ENCODE results near the gene TSHZ2. TPM values are rescaled to one million over a fixed set of nuclear protein-coding genes. Genes with fewer than 3 reads are reported as not detected.

Gene TSHZ2
- total and polyA plus RNA-seq, 9 of the 15 experiments (the other 6 are each of a cell fraction or from before 2014, with no cell fraction given), result 0.03 to 0.20 (median 0.05) TPM; not detected in 4

GRCh38 chr20:53079261-53079691, 107.1 kb downstream of the TSHZ2 start (continued):
- no peak for TF ChIP-seq ZNF395 (CRISPR knock-in tag; IDR thresholded peaks at IDR 0.05)

GRCh38 chr20:53079828-53080686, 107.9 kb downstream of the TSHZ2 start:
- ChIA-PET POLR2A (interaction anchor here (0.6 kb wide), 1 partner anchor 860 kb away, joined by 4 read pairs; no protein-coding TSS in a partner anchor), CTCF (ENCODE audit: low intra/inter-chr PET ratio) (no interaction called here)
- FAIRE-seq, result no peak
- Histone ChIP-seq H3K27me3 (ENCODE audit: control insufficient read depth in 2 of 2, insufficient read depth in 2 of 2, low read length in 2 of 2) (peaks cover 9 to 10% of the 10 kb centered on the region in 2 experiments; a peak in 4 of 5 replicates), H3K9me3 (replicated peaks; ENCODE audit: control insufficient read depth, insufficient read depth, low read depth, low read length) (no peaks in the 10 kb centered on the region), H3K9ac (ENCODE audit: insufficient read depth in 1 of 2, low read depth in 2 of 2, low read length in 2 of 2) (no peak overlapping the region), H3K4me3 (no peak overlapping the region), H4K20me1 (replicated peaks; ENCODE audit: control insufficient read depth, insufficient read depth, low read length) (no peaks in the 10 kb centered on the region), H3K36me3 (ENCODE audit: control insufficient read depth, insufficient read depth, low read length) (no peaks in the 10 kb centered on the region), H2AFZ (ENCODE audit: low read depth, low read length) (no peak overlapping the region), H3K79me2 (ENCODE audit: control insufficient read depth, insufficient read depth, low read length) (no peaks in the 10 kb centered on the region), H3K4me1 (replicated peaks in 1 of 2; ENCODE audit: control insufficient read depth in 2 of 2, insufficient read depth in 2 of 2, low read length in 2 of 2) (no peaks in the 10 kb centered on the region), H3K27ac (ENCODE audit: extremely low read depth, low read depth, low read length) (no peak overlapping the region), H3K4me2 (ENCODE audit: insufficient read depth, low read length) (no peak overlapping the region), H3K9me1 (ENCODE audit: control insufficient read depth, insufficient read depth, low read length) (no peaks in the 10 kb centered on the region)
- BruUV-seq (replicated peaks), result no TSS peak
- under 1% methylated on average over 10 of the region's 10 CpGs for WGBS (ENCODE audit: insufficient coverage, low coverage, missing lambda C conversion rate)
- ATAC-seq, result no peak
- in situ Hi-C loops (cut with MboI) (no loop called here), intact Hi-C loops (cut with micrococcal nuclease) (no loop called here)
- no peak for DNase-seq (ENCODE audit: extremely low read depth in 1 of 4, low spot score in 3 of 4)
- TF ChIP-seq ZNF511 (CRISPR knock-in tag; IDR thresholded peaks at IDR 0.05) (no peak), ZNF146 (CRISPR knock-in tag; IDR thresholded peaks at IDR 0.05; ENCODE audit: unreplicated experiment) (no peak), ZSCAN29 (IDR thresholded peaks at IDR 0.05) (no peak), RNF219 (CRISPR knock-in tag; IDR thresholded peaks at IDR 0.05) (no peak), ZNF609 (CRISPR knock-in tag; IDR thresholded peaks at IDR 0.05; ENCODE audit: borderline replicate concordance) (no peak), SIRT6 (IDR thresholded peaks at IDR 0.05; ENCODE audit: low read depth, low read length) (no peak), CHD2 (IDR thresholded peaks at IDR 0.05; ENCODE audit: low read depth, low read length) (no peak), TCF15 (CRISPR knock-in tag; IDR thresholded peaks at IDR 0.05) (no peak)
